T-helper 2 cell (primary cell): Measurements from ENCODE around the gene SCML1.
"Not testable (repeated sequence)": the region's sequence is repeated elsewhere in the genome, so short reads cannot be mapped to it uniquely, and the experiment has no call there.

Source experiments
- DNase-seq, 5 experiments: peaks; one replicate each; pipeline versions ENCODE4 v3.0.0 to v3.0.0-alpha.2; 2012 to 2022

Gene SCML1

GRCh38 chrX:17740137-17741122 lies 3.1 kb downstream of the SCML1 start:
- DNase-seq, result no peak

- DNase-seq, result no peak
Measured at GRCh38 chrX:17741123-17741511, 3.8 kb downstream of the SCML1 start.

- no peak for DNase-seq
Measured at GRCh38 chrX:17743913-17744312, 6.6 kb downstream of the SCML1 start.

- peak in 1 of 5 experiments; percentile 1 for DNase-seq
Measured at GRCh38 chrX:17744896-17745523, 7.7 kb downstream of the SCML1 start.

- DNase-seq, result no peak
Measured at GRCh38 chrX:17747692-17748091, 10.4 kb downstream of the SCML1 start.

- DNase-seq, result no peak
Measured at GRCh38 chrX:17748684-17749083, 11.4 kb downstream of the SCML1 start.

- DNase-seq, result no peak
Measured at GRCh38 chrX:17750436-17750835, 13.1 kb downstream of the SCML1 start.

- DNase-seq, result no peak
Measured at GRCh38 chrX:17758382-17758781, 21.1 kb downstream of the SCML1 start.

GRCh38 chrX:17759990-17760389 lies 22.7 kb downstream of the SCML1 start:
- no peak for DNase-seq

GRCh38 chrX:17767734-17768133 lies 30.4 kb downstream of the SCML1 start:
- no peak for DNase-seq

GRCh38 chrX:17768997-17769396 lies 31.7 kb downstream of the SCML1 start:
- no peak for DNase-seq

- peak in 1 of 5 experiments; percentile 2 for DNase-seq
Measured at GRCh38 chrX:17769701-17770269, 32.5 kb downstream of the SCML1 start.

- DNase-seq, result peak in 1 of 5 experiments; percentile 13
Measured at GRCh38 chrX:17773221-17773876, 36.1 kb downstream of the SCML1 start.

- DNase-seq, result no peak
Measured at GRCh38 chrX:17774053-17774452, 36.8 kb downstream of the SCML1 start.

- DNase-seq, result no peak
Measured at GRCh38 chrX:17778997-17779396, 41.7 kb downstream of the SCML1 start.

- DNase-seq, result no peak
Measured at GRCh38 chrX:17779434-17779833, 42.1 kb downstream of the SCML1 start.

GRCh38 chrX:17786554-17787347 lies 49.5 kb downstream of the SCML1 start:
- not testable (repeated sequence) for DNase-seq

- DNase-seq, result no peak
Measured at GRCh38 chrX:17787557-17787956, 50.3 kb downstream of the SCML1 start.

- DNase-seq, result peak in 2 of 5 experiments; percentile 5 to 19
Measured at GRCh38 chrX:17788439-17788838, 51.1 kb downstream of the SCML1 start.

- no peak for DNase-seq
Measured at GRCh38 chrX:17788956-17789562, 51.8 kb downstream of the SCML1 start.

GRCh38 chrX:17792826-17793225 lies 55.5 kb downstream of the SCML1 start:
- DNase-seq, result no peak

- DNase-seq, result no peak
Measured at GRCh38 chrX:17798921-17799320, 61.6 kb downstream of the SCML1 start.
